Measurements from ENCODE around the gene CCDC146. TPM values are rescaled to one million over a fixed set of nuclear protein-coding genes. Genes with fewer than 3 reads are reported as not detected.

Gene CCDC146
- total RNA-seq, 4 donors from 2014 or later, result 14.7 to 23.6 (median 17.6) TPM

DNA sequence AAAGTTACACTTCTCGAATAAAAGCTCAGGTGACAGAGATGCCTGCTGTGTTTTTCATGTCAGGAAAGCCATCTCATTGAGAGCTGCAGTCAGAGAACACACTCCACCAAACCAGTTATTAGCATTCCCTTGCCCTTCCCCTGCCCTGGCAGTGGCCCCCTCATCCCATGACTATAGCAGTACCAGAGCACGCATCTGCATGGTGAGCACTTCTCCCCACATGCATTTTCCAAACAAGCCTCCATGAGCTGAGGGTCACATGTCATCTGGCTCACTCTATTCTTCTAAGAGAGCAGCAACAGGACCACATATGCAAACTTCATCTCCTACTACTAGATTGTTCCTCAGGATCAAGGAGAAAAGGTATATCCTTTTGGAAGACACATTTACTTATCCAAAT is 119.7 kb downstream of the CCDC146 start:
- TF ChIP-seq POLR2A (IDR thresholded peaks at IDR 0.05) (no peak), EP300 (IDR thresholded peaks at IDR 0.05) (no peak)
- TF ChIP-seq, protein P1, sequence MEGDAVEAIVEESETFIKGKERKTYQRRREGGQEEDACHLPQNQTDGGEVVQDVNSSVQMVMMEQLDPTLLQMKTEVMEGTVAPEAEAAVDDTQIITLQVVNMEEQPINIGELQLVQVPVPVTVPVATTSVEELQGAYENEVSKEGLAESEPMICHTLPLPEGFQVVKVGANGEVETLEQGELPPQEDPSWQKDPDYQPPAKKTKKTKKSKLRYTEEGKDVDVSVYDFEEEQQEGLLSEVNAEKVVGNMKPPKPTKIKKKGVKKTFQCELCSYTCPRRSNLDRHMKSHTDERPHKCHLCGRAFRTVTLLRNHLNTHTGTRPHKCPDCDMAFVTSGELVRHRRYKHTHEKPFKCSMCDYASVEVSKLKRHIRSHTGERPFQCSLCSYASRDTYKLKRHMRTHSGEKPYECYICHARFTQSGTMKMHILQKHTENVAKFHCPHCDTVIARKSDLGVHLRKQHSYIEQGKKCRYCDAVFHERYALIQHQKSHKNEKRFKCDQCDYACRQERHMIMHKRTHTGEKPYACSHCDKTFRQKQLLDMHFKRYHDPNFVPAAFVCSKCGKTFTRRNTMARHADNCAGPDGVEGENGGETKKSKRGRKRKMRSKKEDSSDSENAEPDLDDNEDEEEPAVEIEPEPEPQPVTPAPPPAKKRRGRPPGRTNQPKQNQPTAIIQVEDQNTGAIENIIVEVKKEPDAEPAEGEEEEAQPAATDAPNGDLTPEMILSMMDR (IDR thresholded peaks at IDR 0.05), result no peak
- peak overlapping the region in 2 of 4 donors; percentile 56 to 70 for H3K27ac ChIP-seq
- H3K9me3 ChIP-seq, result no peaks in the 10 kb centered on the region
- peaks cover 0 to 7% (median 0%) of the 10 kb centered on the region in 3 donors for H3K36me3 ChIP-seq
- peaks cover 0 to 52% (median 4%) of the 10 kb centered on the region in 4 donors for H3K4me1 ChIP-seq
- no peaks in the 10 kb centered on the region for H3K27me3 ChIP-seq
- H3K4me3 ChIP-seq, result no peak overlapping the region
- DNase-seq (ENCODE audit: low spot score in 2 of 2), result no peak
- WGBS, 2 donors, result 65 to 76% methylated on average over 2 of the region's 2 CpGs

DNA sequence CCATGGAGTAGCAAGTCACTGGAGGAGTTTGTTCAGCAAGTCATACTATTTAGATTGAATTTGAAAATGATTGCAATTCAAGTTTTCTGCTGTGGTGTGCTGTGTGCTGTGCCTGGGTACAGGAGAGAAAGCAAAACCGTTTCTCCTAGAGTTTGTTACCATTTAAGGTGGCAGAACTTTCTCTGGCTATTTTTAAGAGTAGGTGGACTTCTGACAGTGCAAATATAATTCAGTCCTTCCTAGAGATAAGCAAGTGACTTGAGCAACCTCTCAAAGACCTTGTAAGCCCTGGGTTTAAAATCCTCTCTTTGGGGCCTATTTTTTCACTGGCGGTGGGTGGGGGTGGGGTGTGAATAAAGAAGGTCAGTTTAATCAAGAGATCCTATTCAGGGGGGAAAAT is 120.1 kb downstream of the CCDC146 start:
- no peak overlapping the region for H3K4me3 ChIP-seq
- H3K36me3 ChIP-seq, result peaks cover 0 to 2% (median 0%) of the 10 kb centered on the region in 3 donors
- H3K4me1 ChIP-seq, result peaks cover 0 to 48% (median 4%) of the 10 kb centered on the region in 4 donors
- DNase-seq (ENCODE audit: low spot score in 2 of 2), result no peak
- peak overlapping the region in 3 of 4 donors; percentile 36 to 70 (median 56) for H3K27ac ChIP-seq
- TF ChIP-seq, protein P1 (IDR thresholded peaks at IDR 0.05), result no peak
- TF ChIP-seq POLR2A (IDR thresholded peaks at IDR 0.05) (no peak), EP300 (IDR thresholded peaks at IDR 0.05) (no peak)
- no peaks in the 10 kb centered on the region for H3K9me3 ChIP-seq
- WGBS, 2 donors, result 34 to 46% methylated on average over 2 of the region's 2 CpGs
- H3K27me3 ChIP-seq, result no peaks in the 10 kb centered on the region

DNA sequence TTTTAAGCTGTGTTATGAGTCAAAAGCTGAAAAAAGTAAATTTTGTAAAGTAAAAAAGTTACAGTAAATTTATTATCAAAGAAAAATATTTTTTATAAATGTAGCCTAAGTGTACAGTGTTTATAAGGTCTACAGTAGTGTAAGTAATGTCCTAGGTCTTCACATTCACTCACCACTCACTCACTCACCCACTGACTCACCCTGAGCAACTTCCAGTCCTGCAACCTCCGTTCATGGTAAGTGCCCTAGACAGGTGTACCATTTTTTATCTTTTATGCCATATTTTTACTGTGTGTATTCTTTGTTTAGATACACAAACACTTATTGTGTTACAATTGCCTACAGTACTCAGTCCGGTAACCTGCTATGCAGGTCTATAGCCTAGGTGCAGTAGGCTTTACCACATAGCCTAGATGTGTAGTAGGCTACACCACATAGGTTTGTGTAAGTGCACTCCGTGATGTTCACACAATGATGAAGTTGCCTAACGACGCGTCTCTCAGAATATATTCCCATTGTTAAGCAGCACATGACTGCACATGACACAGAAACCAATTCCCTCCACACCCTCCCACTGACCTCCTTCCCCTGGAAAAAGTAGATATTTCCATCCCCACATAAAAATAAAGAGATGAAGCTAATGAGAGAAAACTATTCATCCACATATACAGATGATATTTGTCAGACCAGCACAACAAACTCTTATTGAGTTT is 122.0 kb downstream of the CCDC146 start:
- H3K4me1 ChIP-seq, result peaks cover 0 to 42% (median 3%) of the 10 kb centered on the region in 4 donors
- peak in 1 of 2 donors; percentile 18 for DNase-seq (ENCODE audit: low spot score in 2 of 2)
- no peak overlapping the region for H3K4me3 ChIP-seq
- peak overlapping the region in 2 of 4 donors; percentile 21 to 70 for H3K27ac ChIP-seq
- H3K9me3 ChIP-seq, result no peaks in the 10 kb centered on the region
- WGBS, 2 donors, result 56 to 61% methylated on average over 6 of the region's 6 CpGs
- TF ChIP-seq EP300 (IDR thresholded peaks at IDR 0.05) (peak; percentile 23 to 42), POLR2A (IDR thresholded peaks at IDR 0.05) (no peak)
- no peaks in the 10 kb centered on the region for H3K27me3 ChIP-seq
- no peaks in the 10 kb centered on the region for H3K36me3 ChIP-seq

DNA sequence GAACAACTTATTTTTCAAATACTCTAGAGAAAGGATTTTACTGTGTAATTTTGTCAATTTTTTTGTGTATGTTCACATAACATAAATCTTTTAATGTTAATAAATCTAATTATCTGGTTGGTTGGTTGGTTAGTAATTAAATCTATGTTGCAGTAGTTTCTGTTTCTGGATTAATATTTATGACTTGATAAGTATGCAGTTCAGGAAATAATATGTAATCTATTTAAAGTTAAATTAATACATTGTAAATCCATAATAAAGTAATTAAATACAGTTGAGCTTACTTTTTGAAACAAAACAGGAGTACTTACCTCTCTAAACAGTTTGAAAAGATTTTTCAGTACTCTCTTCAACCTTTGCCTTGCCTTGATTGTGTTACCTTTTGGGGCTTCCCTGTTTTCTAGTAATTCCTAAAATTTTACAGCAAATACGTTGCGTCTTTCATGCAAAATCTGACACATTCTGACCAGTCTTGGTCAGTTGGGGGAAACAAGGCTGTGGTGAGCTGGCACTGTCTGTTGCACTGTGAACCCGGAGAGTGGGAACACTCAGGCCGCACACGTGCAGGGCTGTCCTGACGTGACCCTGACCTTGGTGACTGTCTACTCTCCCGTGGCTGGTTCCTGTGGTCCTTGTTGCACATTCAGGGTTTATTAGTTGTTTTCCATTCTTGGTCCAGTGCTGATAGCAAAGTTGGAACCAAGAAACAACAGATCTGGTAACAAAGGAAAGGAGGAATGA is 122.8 kb downstream of the CCDC146 start:
- no peak overlapping the region for H3K4me3 ChIP-seq
- H3K36me3 ChIP-seq, result no peaks in the 10 kb centered on the region
- whole genome bisulfite sequencing, 2 donors, result 38 to 43% methylated on average over 7 of the region's 7 CpGs
- peaks cover 0 to 42% (median 1%) of the 10 kb centered on the region in 4 donors for H3K4me1 ChIP-seq
- H3K27me3 ChIP-seq, result no peaks in the 10 kb centered on the region
- peak overlapping the region in 2 of 4 donors; percentile 21 to 70 for H3K27ac ChIP-seq
- DNase-seq (ENCODE audit: low spot score in 2 of 2), result peak in 1 of 2 donors; percentile 30
- TF ChIP-seq EP300 (IDR thresholded peaks at IDR 0.05) (no peak), POLR2A (IDR thresholded peaks at IDR 0.05) (no peak)
- TF ChIP-seq, protein P1 (IDR thresholded peaks at IDR 0.05), result no peak
- no peaks in the 10 kb centered on the region for H3K9me3 ChIP-seq

DNA sequence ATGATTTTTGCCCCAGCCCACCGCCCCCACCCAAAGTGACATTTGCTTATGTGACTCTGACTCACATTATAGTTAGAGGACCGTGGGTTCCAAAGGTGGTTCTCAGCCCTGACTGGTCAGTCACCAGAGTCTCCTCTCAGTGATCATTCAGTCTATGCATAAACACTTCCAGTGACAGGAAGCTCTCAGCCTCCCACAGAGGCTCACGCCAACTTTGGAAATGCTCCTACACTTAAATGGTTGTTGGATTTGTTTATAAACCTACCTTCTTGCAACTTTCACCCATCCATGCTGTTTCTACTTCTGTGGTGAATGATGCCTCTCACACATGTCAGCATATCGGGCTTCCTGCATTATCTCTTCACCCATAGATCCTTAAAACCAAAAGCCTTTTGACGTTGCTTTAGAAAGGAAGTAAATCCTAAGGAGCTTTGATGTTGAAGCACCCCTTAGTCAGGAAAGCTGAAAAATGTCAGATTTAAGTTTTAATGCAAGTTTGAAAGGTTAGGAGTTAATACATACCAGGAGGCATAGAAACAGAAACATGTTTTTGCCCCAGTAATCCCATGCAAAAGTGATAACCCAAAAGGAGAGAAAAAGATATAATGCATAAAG is 123.7 kb downstream of the CCDC146 start:
- peaks cover 0 to 42% (median 1%) of the 10 kb centered on the region in 4 donors for H3K4me1 ChIP-seq
- WGBS, 2 donors, result 50 to 65% methylated on average over 5 of the region's 5 CpGs
- no peaks in the 10 kb centered on the region for H3K27me3 ChIP-seq
- no peaks in the 10 kb centered on the region for H3K36me3 ChIP-seq
- H3K27ac ChIP-seq, result peak overlapping the region in 2 of 4 donors; percentile 5 to 21
- DNase-seq (ENCODE audit: low spot score in 2 of 2), result no peak
- no peak overlapping the region for H3K4me3 ChIP-seq
- TF ChIP-seq EP300 (IDR thresholded peaks at IDR 0.05) (no peak), POLR2A (IDR thresholded peaks at IDR 0.05) (no peak)
- TF ChIP-seq, protein P1 (IDR thresholded peaks at IDR 0.05), result no peak
- H3K9me3 ChIP-seq, result no peaks in the 10 kb centered on the region
